Measurements from ENCODE around the gene DLG1. TPM values are rescaled to one million over a fixed set of nuclear protein-coding genes. Genes with fewer than 3 reads are reported as not detected.
A peak's percentile ranks its signal among the peaks of the same experiment; 100 is the strongest.
"Not testable (repeated sequence)": the region's sequence is repeated elsewhere in the genome, so short reads cannot be mapped to it uniquely, and the experiment has no call there.

The DLG1 gene
- total and polyA plus RNA-seq, 8 donors = 17.9 to 173 (median 92.9) TPM

GRCh38 chr3:197038679-197039462 lies 259.5 kb downstream of the DLG1 start:
- intact Hi-C loops (cut with DNase I; ENCODE audit: low total_unique reads) = no loop called here
- WGBS, 5 donors = 85 to 90% (median 87%) methylated on average over 14 of the region's 14 CpGs
- Histone ChIP-seq H3K4me1 (peaks cover 0 to 4% (median 0%) of the 10 kb centered on the region in 4 donors), H3K27ac (no peak overlapping the region), H3K36me3 (peaks cover 0 to 24% (median 14%) of the 10 kb centered on the region in 4 donors), H3K27me3 (peaks cover 0 to 4% (median 0%) of the 10 kb centered on the region in 3 donors), H3K9me3 (no peaks in the 10 kb centered on the region), H3K4me3 (no peak overlapping the region)
- TF ChIP-seq, protein P1, sequence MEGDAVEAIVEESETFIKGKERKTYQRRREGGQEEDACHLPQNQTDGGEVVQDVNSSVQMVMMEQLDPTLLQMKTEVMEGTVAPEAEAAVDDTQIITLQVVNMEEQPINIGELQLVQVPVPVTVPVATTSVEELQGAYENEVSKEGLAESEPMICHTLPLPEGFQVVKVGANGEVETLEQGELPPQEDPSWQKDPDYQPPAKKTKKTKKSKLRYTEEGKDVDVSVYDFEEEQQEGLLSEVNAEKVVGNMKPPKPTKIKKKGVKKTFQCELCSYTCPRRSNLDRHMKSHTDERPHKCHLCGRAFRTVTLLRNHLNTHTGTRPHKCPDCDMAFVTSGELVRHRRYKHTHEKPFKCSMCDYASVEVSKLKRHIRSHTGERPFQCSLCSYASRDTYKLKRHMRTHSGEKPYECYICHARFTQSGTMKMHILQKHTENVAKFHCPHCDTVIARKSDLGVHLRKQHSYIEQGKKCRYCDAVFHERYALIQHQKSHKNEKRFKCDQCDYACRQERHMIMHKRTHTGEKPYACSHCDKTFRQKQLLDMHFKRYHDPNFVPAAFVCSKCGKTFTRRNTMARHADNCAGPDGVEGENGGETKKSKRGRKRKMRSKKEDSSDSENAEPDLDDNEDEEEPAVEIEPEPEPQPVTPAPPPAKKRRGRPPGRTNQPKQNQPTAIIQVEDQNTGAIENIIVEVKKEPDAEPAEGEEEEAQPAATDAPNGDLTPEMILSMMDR (IDR thresholded peaks at IDR 0.05) = no peak
- TF ChIP-seq POLR2A (IDR thresholded peaks at IDR 0.05) = no peak
- no peak for DNase-seq

DNA sequence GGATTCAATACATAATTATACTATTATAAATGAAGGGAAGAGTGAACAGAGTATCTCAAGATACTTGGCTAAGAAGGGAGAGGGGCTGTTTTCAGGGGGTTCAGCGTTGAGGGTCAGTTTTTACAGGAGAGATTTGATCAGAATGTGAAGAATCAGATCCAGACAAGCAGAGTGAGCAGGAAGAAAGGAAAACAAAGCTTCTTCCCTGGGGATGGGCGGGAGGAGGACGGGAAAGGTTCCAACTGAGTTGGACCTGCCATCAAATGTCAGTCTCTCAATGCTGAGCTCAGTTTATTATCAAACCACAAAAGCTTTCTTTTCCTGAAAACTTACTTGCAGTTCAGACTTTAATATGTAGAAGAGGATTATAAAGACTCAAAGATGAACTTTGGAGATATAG lies 262.8 kb downstream of the DLG1 start:
- H3K36me3 ChIP-seq = peaks cover 0 to 11% (median 0%) of the 10 kb centered on the region in 4 donors
- H3K9me3 ChIP-seq = no peaks in the 10 kb centered on the region
- H3K4me1 ChIP-seq = peaks cover 0 to 13% (median 6%) of the 10 kb centered on the region in 4 donors
- 53 to 67% (median 60%) methylated on average over 3 of the region's 3 CpGs for WGBS, 5 donors
- TF ChIP-seq POLR2AphosphoS5 (IDR thresholded peaks at IDR 0.05) (no peak), EP300 (IDR thresholded peaks at IDR 0.05) (no peak), POLR2A (IDR thresholded peaks at IDR 0.05) (no peak)
- TF ChIP-seq, protein P1 (IDR thresholded peaks at IDR 0.05) = no peak
- intact Hi-C loops (cut with DNase I; ENCODE audit: low total_unique reads) = no loop called here
- no peak overlapping the region for H3K4me3 ChIP-seq
- no peak overlapping the region for H3K27ac ChIP-seq
- no peak for DNase-seq
- peaks cover 0 to 19% (median 0%) of the 10 kb centered on the region in 3 donors for H3K27me3 ChIP-seq

GRCh38 chr3:197034778-197035177 lies 263.6 kb downstream of the DLG1 start:
- not testable (repeated sequence) for DNase-seq, H3K9me3 ChIP-seq
- whole genome bisulfite sequencing, 5 donors = 67 to 79% (median 71%) methylated on average over 5 of the region's 5 CpGs

GRCh38 chr3:197033764-197034163 lies 264.6 kb downstream of the DLG1 start:
- H3K36me3 ChIP-seq; DNase-seq; H3K9me3 ChIP-seq; intact Hi-C loops (cut with DNase I; ENCODE audit: low total_unique reads); H3K27ac ChIP-seq; H3K4me3 ChIP-seq: not testable (repeated sequence)
- Histone ChIP-seq H3K27me3 (peaks cover 0 to 35% (median 10%) of the 10 kb centered on the region in 3 donors), H3K4me1 (peaks cover 12 to 29% (median 19%) of the 10 kb centered on the region in 4 donors)
- 69 to 88% (median 80%) methylated on average over 2 to 3 of the region's 3 CpGs for WGBS, 5 donors

More at GRCh38 chr3:197034778-197035177, 263.6 kb downstream of the DLG1 start:
- H3K4me1 ChIP-seq = peaks cover 2 to 18% (median 9%) of the 10 kb centered on the region in 4 donors
- peaks cover 0 to 25% (median 0%) of the 10 kb centered on the region in 3 donors for H3K27me3 ChIP-seq
- H3K4me3 ChIP-seq; H3K36me3 ChIP-seq; H3K27ac ChIP-seq; intact Hi-C loops (cut with DNase I; ENCODE audit: low total_unique reads): not testable (repeated sequence)

DNA sequence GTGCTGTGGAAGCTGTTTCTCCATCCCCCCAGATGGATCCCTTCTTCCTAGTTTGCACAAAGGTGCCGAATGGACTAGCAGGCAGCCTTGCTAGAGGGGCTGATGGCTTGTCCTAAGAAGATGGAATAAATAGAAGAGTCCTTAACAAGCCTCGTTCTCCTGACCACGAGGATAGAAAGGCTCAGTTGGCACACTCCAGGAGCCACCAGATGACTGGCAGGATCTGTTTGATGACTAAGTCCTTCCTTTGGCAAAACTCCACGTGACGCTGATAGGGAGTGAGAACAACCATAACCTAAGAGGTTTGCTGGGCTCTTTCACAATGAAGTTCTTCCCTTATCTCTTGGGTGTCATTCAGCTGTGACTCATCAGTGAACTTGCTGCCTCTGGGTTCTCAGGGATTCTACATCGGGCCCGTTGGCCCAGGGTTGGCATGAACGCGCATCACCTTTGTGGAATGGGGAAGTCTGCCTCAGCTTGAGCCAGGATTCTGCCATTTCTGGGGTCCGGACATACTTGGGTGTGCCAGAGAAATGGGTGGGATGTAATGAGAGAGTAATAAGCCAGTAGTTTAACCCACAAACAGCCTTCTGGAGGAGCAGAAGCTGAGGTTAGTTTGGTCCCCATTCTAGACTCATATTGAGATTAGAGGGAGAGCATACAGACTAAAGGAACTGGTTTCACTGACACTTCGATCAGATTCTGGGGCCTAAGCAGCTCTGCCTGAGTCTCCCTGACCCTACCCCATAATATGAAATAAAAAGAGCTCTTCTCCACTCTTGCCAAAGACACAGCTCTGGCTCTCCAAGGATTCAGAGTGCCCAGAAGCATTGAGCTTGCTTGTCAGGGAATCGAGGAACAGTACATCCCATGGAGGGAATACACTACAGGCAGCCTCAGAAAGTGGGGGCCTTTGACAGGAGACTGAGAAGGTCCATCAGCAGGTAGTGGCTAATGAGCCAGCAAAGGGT lies 266.8 kb downstream of the DLG1 start:
- H3K27me3 ChIP-seq = peaks cover 0 to 44% (median 12%) of the 10 kb centered on the region in 3 donors
- no peaks in the 10 kb centered on the region for H3K36me3 ChIP-seq
- H3K27ac ChIP-seq = peak overlapping the region in 3 of 5 donors; percentile 20 to 51 (median 42)
- H3K9me3 ChIP-seq = no peaks in the 10 kb centered on the region
- intact Hi-C loops (cut with DNase I; ENCODE audit: low total_unique reads) = no loop called here
- no peak overlapping the region for H3K4me3 ChIP-seq
- peak; percentile 70 to 72 for DNase-seq
- TF ChIP-seq POLR2AphosphoS5 (IDR thresholded peaks at IDR 0.05) (peak in 2 of 3 donors; percentile 42 to 60), EP300 (IDR thresholded peaks at IDR 0.05) (no peak)
- peaks cover 13 to 33% (median 24%) of the 10 kb centered on the region in 4 donors for H3K4me1 ChIP-seq
- 38 to 44% (median 39%) methylated on average over 12 of the region's 12 CpGs for WGBS, 5 donors

Data from stomach (tissue), 9 donors.